GM18505 (cell line): ENCODE data around the gene BMPR1B.

Source experiments
- ATAC-seq: cut with Tn5 transposase; IDR thresholded peaks from one replicate; pipeline ENCODE4 v1.9.1; 2021; ENCODE audit not compliant: unreplicated experiment
- POLR2A ChIP-seq: IDR thresholded peaks from 4 replicates; pipeline ENCODE4 v1.6.1; 2011; ENCODE audit warnings: borderline replicate concordance; ENCODE audit not compliant: insufficient read depth, insufficient read length; ENCODE audit errors: extremely low read depth

The BMPR1B gene

GRCh38 chr4:94767446-94767845 is 9.7 kb downstream of the BMPR1B start:
- ATAC-seq, result no peak
- no peak for TF ChIP-seq POLR2A

GRCh38 chr4:94782707-94783106 is 25.0 kb downstream of the BMPR1B start:
- no peak for ATAC-seq
- TF ChIP-seq POLR2A, result no peak

GRCh38 chr4:94791701-94792100 is 33.9 kb downstream of the BMPR1B start:
- ATAC-seq, result no peak

GRCh38 chr4:94798808-94799207 is 41.1 kb downstream of the BMPR1B start:
- no peak for TF ChIP-seq POLR2A
- ATAC-seq, result no peak

More at GRCh38 chr4:94791701-94792100, 33.9 kb downstream of the BMPR1B start:
- TF ChIP-seq POLR2A, result no peak

GRCh38 chr4:94801016-94801415 is 43.3 kb downstream of the BMPR1B start:
- no peak for TF ChIP-seq POLR2A

GRCh38 chr4:94802091-94802490 is 44.3 kb downstream of the BMPR1B start:
- no peak for TF ChIP-seq POLR2A
- ATAC-seq, result no peak

More at GRCh38 chr4:94801016-94801415, 43.3 kb downstream of the BMPR1B start:
- no peak for ATAC-seq

GRCh38 chr4:94803181-94803580 is 45.4 kb downstream of the BMPR1B start:
- no peak for TF ChIP-seq POLR2A
- no peak for ATAC-seq

GRCh38 chr4:94804650-94805049 is 46.9 kb downstream of the BMPR1B start:
- TF ChIP-seq POLR2A, result no peak
- no peak for ATAC-seq

GRCh38 chr4:94806376-94806775 is 48.6 kb downstream of the BMPR1B start:
- no peak for TF ChIP-seq POLR2A
- no peak for ATAC-seq

GRCh38 chr4:94811643-94812042 is 53.9 kb downstream of the BMPR1B start:
- TF ChIP-seq POLR2A, result no peak
- ATAC-seq, result no peak

GRCh38 chr4:94813221-94813620 is 55.5 kb downstream of the BMPR1B start:
- no peak for TF ChIP-seq POLR2A
- no peak for ATAC-seq

- no peak for ATAC-seq
- no peak for TF ChIP-seq POLR2A
Observed at GRCh38 chr4:94814237-94814636, 56.5 kb downstream of the BMPR1B start.

GRCh38 chr4:94819371-94820168 is 61.8 kb downstream of the BMPR1B start:
- ATAC-seq, result no peak

GRCh38 chr4:94826206-94826605 is 68.5 kb downstream of the BMPR1B start:
- no peak for ATAC-seq
- no peak for TF ChIP-seq POLR2A

More at GRCh38 chr4:94819371-94820168, 61.8 kb downstream of the BMPR1B start:
- TF ChIP-seq POLR2A, result no peak
